Body of pancreas (tissue), 4 donors: ENCODE measurements around the gene TMEM221. TPM values are rescaled to one million over a fixed set of nuclear protein-coding genes. Genes with fewer than 3 reads are reported as not detected.

Experiments used
- ATAC-seq: fragments of 150-250 bp; one replicate; pipeline ENCODE4 v1.9.1; 2016
- DNase-seq, 4 donors: peaks; one replicate each; pipeline ENCODE4 v3.0.0-alpha.2; 2019
- H3K27ac ChIP-seq, 4 donors: fragments of 200-600 bp; sonication (generic); 1 replicate in 3 of 4; 2 replicates in 1 of 4; pipeline versions ENCODE4 v1.5.1 to v1.6.1; 2016 to 2019; ENCODE audit warnings: mild to moderate bottlenecking in 1 of 4, mixed read lengths in 1 of 4, moderate library complexity in 1 of 4
- H3K27me3 ChIP-seq, 2 donors: fragments of 200-600 bp; sonication (generic); one replicate each; pipeline ENCODE4 v1.6.0; 2016; ENCODE audit warnings: mild to moderate bottlenecking in 1 of 2
- H3K36me3 ChIP-seq, 2 donors: fragments of 200-600 bp; sonication (generic); replicated peaks in 1 of 2; 2 replicates each; pipeline ENCODE4 v1.5.1; 2016; ENCODE audit warnings: low read depth in 2 of 2; ENCODE audit not compliant: insufficient read depth in 1 of 2
- H3K4me1 ChIP-seq: fragments of 200-600 bp; sonication (generic); one replicate; pipeline ENCODE4 v1.6.0; 2016
- H3K4me3 ChIP-seq, 2 donors: fragments of 200-600 bp; sonication (generic); 1 replicate in 1 of 2; 2 replicates in 1 of 2; pipeline ENCODE4 v1.5.1; 2016 to 2019
- H3K9me3 ChIP-seq, 3 donors: fragments of 200-600 bp; sonication (generic); 1 replicate in 2 of 3; 2 replicates in 1 of 3; pipeline ENCODE4 v1.5.1; 2016
- POLR2A ChIP-seq, 3 donors: fragments of 450-650 bp; IDR thresholded peaks; one replicate each; pipeline ENCODE4 v1.6.1; 2016; ENCODE audit warnings: antibody characterized with exemption in 3 of 3, mild to moderate bottlenecking in 2 of 3
- WGBS, 2 donors: methylation state at CpG; one replicate each; pipeline ENCODE4 v1.1.5; 2017; 5-methylcytosine and 5-hydroxymethylcytosine counted together
- intact Hi-C: fragments of 100-400 bp; cut with DNase I; formaldehyde crosslinking; loops from one replicate; pipeline ENCODE4 v1.15.1; 2023
- total RNA-seq, 2 donors: library from RNA; depleted of rRNA; stranded (reverse); fragments of >200 nt; gene quantifications; one replicate each; pipeline ENCODE4 v1.1.0, GENCODE V29; 2016
- TF ChIP-seq, protein P1 (sequence below), 7 experiments: fragments of 450-650 bp in 4 of 7; fragments of 200-600 bp in 3 of 7; sonication (generic) in 3 of 7; IDR thresholded peaks; one replicate each; pipeline ENCODE4 v1.5.1; 2016 to 2019; ENCODE audit warnings: antibody characterized with exemption in 7 of 7

The TMEM221 gene
- total RNA-seq, 2 donors from 2014 or later = 0.52 TPM; not detected in 1

DNA sequence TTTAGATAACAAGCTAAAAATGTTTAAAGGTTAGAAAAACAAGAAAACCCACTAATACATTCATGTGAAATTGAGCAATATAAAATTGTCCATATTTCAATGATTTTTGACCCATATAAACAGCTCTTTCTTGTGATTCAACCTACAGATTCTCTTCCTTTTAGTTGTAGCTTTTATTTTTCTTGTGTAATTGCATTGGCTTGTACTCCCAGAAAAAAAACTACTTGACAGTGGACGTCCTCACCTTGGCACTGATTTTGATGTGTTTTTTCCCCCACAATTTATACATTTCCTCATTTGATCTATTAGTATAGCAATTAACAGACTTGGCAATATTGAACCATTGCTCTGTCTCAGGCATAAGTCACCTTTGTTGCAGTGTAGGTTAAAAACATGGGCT, 59.2 kb downstream of the TMEM221 start:
- TF ChIP-seq, protein P1, sequence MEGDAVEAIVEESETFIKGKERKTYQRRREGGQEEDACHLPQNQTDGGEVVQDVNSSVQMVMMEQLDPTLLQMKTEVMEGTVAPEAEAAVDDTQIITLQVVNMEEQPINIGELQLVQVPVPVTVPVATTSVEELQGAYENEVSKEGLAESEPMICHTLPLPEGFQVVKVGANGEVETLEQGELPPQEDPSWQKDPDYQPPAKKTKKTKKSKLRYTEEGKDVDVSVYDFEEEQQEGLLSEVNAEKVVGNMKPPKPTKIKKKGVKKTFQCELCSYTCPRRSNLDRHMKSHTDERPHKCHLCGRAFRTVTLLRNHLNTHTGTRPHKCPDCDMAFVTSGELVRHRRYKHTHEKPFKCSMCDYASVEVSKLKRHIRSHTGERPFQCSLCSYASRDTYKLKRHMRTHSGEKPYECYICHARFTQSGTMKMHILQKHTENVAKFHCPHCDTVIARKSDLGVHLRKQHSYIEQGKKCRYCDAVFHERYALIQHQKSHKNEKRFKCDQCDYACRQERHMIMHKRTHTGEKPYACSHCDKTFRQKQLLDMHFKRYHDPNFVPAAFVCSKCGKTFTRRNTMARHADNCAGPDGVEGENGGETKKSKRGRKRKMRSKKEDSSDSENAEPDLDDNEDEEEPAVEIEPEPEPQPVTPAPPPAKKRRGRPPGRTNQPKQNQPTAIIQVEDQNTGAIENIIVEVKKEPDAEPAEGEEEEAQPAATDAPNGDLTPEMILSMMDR (IDR thresholded peaks at IDR 0.05) = no peak
- TF ChIP-seq POLR2A (IDR thresholded peaks at IDR 0.05) = no peak
- ATAC-seq (no peak), DNase-seq (no peak)
- H3K9me3 ChIP-seq = peaks cover 0 to 10% (median 0%) of the 10 kb centered on the region in 3 donors
- H3K4me1 ChIP-seq = peaks cover 22% of the 10 kb centered on the region
- no peak overlapping the region for H3K4me3 ChIP-seq
- 12 to 28% methylated on average over 1 of the region's 1 CpG for WGBS, 2 donors
- H3K36me3 ChIP-seq = no peaks in the 10 kb centered on the region
- intact Hi-C loops = no loop called here
- H3K27ac ChIP-seq = no peak overlapping the region
- H3K27me3 ChIP-seq = peaks cover 0 to 5% of the 10 kb centered on the region in 2 donors

DNA sequence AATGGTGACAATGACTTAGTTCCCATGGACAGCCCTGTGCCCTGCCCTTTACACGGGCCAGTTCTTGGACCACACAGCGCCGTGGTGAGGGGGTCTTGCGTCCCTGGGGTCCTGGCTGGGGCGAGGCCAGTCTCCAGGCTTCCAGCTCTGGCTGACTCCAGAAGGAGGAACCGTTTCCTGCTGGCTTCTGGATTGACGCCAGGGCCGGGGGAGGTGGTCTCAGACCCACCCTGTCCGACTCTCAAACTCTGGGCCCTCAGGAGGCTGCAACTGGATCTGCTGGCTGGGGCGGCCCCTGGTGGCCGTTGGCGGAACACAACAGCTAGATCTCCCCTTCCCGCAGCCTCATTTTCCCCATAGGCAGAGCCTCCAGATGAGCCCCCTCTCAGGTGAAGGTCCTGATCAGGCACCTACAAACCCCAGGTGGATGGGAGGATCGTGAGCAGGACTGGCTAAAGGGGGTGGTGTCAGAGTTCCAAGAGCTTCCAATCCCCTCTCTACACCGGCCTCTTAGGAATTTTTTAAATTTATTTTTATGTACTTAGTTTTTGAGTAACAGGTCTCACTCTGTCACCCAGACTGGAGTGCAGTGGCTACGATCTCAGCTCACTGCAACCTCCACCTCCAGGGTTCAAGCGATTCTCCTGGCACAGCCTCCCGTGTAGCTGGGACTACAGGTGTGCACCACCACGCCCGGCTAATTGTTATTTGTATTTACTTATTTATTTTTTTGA, 62.4 kb downstream of the TMEM221 start:
- intact Hi-C loops = no loop called here
- H3K9me3 ChIP-seq = peaks cover 0 to 10% (median 0%) of the 10 kb centered on the region in 3 donors
- H3K27me3 ChIP-seq = no peaks in the 10 kb centered on the region
- peak; percentile 66 for ATAC-seq
- peaks cover 17% of the 10 kb centered on the region for H3K4me1 ChIP-seq
- H3K4me3 ChIP-seq = no peak overlapping the region
- H3K36me3 ChIP-seq = no peaks in the 10 kb centered on the region
- H3K27ac ChIP-seq = no peak overlapping the region
- WGBS, 2 donors = 31 to 60% methylated on average over 7 to 20 of the region's 20 CpGs
- DNase-seq = peak; percentile 53 to 65 (median 56)
- TF ChIP-seq, protein P1 (IDR thresholded peaks at IDR 0.05) = peak; percentile 61 to 88 (median 72)
- TF ChIP-seq POLR2A (IDR thresholded peaks at IDR 0.05) = no peak

Other genes starting within 250 kb of the TMEM221 start
- 10 to 100 TPM; 13.2 to 20.1 TPM for gene USE1, start 233.3 kb downstream of the TMEM221 start, total RNA-seq
- gene OCEL1, start 222.4 kb downstream of the TMEM221 start, total RNA-seq = 10 to 100 TPM; 27.4 to 27.8 TPM
- gene NR2F6, start 202.7 kb downstream of the TMEM221 start, total RNA-seq = 10 to 100 TPM; 67.6 to 83.3 TPM
- 10 to 100 TPM in 1 of 2 donors, 1 to 10 TPM in 1; 9.2 to 10.4 TPM for gene USHBP1, start 183.9 kb downstream of the TMEM221 start, total RNA-seq
- gene BABAM1, start 181.2 kb downstream of the TMEM221 start, total RNA-seq = 10 to 100 TPM; 45.2 to 84.6 TPM
- gene ANKLE1, start 166.8 kb downstream of the TMEM221 start, total RNA-seq = under 1 TPM in 1 of 2 donors, not detected in 1; 0.33 TPM
- 10 to 100 TPM; 10.2 to 12.2 TPM for gene ABHD8, start 145.2 kb downstream of the TMEM221 start, total RNA-seq
- 100 to 1,000 TPM in 1 of 2 donors, 10 to 100 TPM in 1; 47.7 to 152 TPM for gene MRPL34, start 142.8 kb downstream of the TMEM221 start, total RNA-seq
- gene DDA1, start 139.1 kb downstream of the TMEM221 start, total RNA-seq = 1 to 10 TPM; 3.3 to 6.2 TPM
- gene ANO8, start 113.8 kb downstream of the TMEM221 start, total RNA-seq = 10 to 100 TPM in 1 of 2 donors, 1 to 10 TPM in 1; 7.0 to 16.5 TPM
- gene GTPBP3, start 111.1 kb downstream of the TMEM221 start, total RNA-seq = 100 to 1,000 TPM in 1 of 2 donors, 10 to 100 TPM in 1; 13.7 to 127 TPM
- 10 to 100 TPM; 37.9 to 49.8 TPM for gene PLVAP, start 71.3 kb downstream of the TMEM221 start, total RNA-seq
- gene CCDC194, start 54.5 kb downstream of the TMEM221 start, total RNA-seq = not detected
- 10 to 100 TPM; 34.3 to 43.6 TPM for gene BST2, start 43.0 kb downstream of the TMEM221 start, total RNA-seq
- 10 to 100 TPM; 33.3 to 34.8 TPM for gene MVB12A, start 28.6 kb downstream of the TMEM221 start, total RNA-seq
- not detected for gene NXNL1, start 12.3 kb upstream of the TMEM221 start, total RNA-seq
- gene SLC27A1, start 21.9 kb upstream of the TMEM221 start, total RNA-seq = 10 to 100 TPM; 21.1 to 25.7 TPM
- 10 to 100 TPM; 64.9 to 82.7 TPM for gene PGLS, start 63.0 kb upstream of the TMEM221 start, total RNA-seq
- 10 to 100 TPM; 38.9 to 41.5 TPM for gene COLGALT1, start 107.0 kb upstream of the TMEM221 start, total RNA-seq
- 1 to 10 TPM; 1.3 to 2.6 TPM for gene UNC13A, start 239.7 kb upstream of the TMEM221 start, total RNA-seq